GM21576 (cell line): Measurements from ENCODE around the gene APBB2.
A peak's percentile ranks its signal among the peaks of the same experiment; 100 is the strongest.

Source experiments
- ATAC-seq: cut with Tn5 transposase; IDR thresholded peaks from one replicate; pipeline ENCODE4 v1.9.1; 2021; ENCODE audit warnings: mild to moderate bottlenecking, moderate library complexity; ENCODE audit not compliant: unreplicated experiment

The APBB2 gene

DNA sequence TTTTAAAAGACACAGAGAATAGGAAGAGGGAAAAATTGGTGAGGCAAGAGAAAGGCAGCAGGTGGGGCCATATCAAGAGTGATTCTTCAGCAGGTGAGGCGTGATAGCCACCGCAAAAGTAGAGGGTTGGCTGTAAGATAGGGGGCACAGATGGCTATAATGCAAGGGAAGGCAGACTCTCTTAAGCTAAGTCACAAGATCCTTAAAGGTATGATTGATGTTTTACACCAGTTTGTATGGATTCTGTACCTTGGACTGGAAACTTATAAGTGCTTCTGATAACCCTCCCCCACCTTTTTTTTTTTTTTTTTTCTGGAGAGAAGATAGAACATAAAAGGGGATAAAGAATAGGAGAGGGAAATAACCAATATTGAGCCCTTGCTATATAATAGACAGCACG, 424.6 kb downstream of the APBB2 start:
- ATAC-seq: no peak

DNA sequence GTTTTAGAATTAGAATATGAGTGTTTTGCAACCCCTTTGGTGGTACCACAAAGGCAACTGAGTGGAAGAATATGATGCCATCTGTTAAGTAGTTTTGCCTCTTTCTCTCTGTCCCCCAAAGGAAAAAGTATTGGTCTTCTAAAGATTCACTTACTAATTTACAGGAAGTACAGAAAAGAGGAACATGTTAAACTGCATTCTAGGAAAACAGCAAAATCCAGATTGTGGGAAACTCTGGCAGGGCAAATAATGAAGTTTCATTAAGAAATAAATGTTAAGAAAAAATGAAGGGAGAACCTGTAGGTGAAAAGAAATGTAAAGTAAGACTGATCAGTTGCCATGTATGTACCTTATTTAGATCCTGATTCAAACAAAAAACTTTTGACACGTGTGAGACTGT, 425.3 kb downstream of the APBB2 start:
- ATAC-seq: no peak

DNA sequence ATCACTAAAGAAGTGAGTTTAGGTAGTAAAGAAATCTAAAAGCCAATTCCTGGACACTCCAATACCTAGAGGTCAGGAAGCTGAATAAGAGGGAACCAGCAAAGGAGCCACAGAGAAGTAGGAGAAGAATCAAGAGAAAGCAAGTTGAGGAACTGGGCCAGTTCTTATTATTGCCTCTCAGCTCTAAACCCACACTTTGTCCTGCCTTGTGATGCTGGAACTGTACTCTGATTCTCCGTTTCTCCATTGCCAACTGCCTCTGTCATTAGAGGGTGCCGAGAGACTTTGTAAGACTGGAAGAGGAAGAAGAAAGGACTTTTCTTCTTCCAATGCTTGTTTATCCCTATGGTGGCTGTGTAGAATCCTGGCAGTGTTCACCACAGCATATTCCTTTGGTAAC, 426.0 kb downstream of the APBB2 start:
- no peak for ATAC-seq

DNA sequence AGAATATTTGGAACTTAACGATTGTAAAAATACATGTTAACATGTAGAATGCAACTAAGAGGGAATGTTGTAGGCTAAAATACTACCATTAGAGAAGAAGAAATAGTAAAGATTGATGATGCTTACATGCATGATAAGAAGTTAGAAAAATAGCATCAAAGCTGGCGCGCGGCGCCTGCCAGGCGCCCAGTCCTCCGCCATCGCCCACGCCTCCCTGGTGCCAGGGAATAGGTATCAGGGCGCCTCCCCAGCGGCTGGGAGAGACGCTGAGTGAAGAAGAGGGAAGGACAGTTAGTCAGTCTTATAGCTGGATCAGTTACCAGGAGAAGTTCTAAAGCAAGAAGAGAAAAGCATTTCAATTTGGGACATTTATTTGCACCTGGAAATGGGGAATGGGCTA, 428.6 kb downstream of the APBB2 start:
- no peak for ATAC-seq

DNA sequence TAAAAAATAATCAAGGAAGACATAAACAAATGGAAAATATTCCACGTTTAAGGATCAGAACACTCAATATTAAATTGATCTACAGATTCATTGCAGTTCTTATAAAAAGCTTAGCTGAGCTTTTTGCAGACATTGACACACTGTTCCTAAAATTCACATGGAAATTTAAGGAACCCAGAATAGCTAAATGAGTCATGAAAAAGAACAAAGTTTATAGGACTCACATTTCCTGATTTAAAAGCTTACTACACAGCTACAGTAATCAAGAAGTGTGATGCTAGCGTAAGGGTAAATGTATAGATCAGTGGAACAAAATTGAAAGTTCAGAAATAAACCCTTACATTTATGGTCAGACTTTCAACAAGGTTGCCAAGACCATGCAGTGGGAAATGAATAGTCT, 431.5 kb downstream of the APBB2 start:
- no peak for ATAC-seq

DNA sequence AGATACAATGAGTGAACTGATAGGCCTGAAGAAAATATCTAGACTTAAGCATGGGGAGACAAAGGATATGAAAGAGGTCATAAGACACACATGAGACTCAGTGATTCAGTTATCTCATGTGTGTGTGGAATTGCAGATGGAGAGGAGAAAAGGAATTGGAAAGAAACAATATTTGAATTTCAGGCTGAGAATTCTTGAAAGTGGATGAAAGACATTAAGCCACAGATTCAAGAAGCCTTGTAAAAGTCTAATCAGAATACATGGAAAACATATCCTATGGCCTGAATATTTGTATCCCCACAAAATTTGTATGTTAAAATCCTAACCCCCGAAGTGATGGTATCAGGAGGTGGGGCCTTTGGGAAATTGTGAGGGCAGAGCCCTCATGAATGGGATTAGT, 436.3 kb downstream of the APBB2 start:
- ATAC-seq: no peak

DNA sequence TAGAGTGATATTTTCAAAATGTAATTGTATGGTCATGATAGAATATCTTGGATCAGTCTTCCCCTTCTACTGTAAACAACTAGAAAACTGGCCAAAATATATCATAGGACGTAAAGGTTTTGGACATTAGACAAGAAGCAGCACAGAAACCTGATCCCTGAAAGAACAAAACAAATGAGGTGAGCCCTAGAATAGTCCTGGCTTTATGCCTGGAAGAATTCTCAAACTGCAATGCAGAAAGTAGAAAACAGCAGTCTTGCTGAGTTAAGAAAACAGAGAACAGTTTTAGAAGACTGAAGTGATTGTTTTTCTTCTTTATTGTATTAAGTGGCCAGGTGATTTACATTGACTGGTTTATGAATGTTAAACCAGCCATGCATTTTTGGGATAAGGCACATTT, 445.1 kb downstream of the APBB2 start:
- ATAC-seq: no peak

DNA sequence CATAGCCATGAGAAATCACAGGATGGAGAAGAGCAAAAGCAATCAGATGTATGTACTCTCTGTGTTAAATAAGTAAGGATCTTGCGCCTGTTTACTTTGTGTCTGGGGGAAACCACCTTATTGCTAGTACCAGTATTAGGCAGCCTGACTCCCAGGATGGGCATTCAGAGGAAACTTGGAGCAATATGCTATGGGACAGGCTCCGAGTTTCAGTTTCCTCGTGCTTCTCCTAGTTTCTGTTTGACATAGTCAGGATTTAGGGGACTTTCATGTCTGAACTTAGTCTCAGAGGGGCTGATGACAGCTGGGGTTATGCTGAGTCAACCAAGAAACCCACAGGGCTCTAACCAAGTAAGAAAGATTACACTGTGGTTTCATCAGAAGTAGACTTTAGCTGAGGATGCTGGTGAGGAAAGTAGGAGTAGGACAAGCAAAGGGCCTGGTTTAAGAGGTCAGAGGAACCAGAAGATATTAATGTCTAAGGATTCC, 451.1 kb downstream of the APBB2 start:
- ATAC-seq: peak; percentile 99
